HAP-1 (cell line): ENCODE data around the gene CALCOCO1.
"Not testable (repeated sequence)": the region's sequence is repeated elsewhere in the genome, so short reads cannot be mapped to it uniquely, and the experiment has no call there.

ENCODE experiments used
- DNase-seq, 2 experiments: peaks; one replicate each; pipeline ENCODE4 v3.0.0-alpha.2; 2016 to 2020; ENCODE audit warnings: low spot score in 2 of 2
- H3K27me3 ChIP-seq: fragments of 250-450 bp; sonication (Bioruptor Pico); 2 replicates; pipeline ENCODE4 v1.5.1; 2020; ENCODE audit warnings: low read depth, mild to moderate bottlenecking, moderate library complexity
- H3K36me3 ChIP-seq: fragments of 250-450 bp; sonication (Bioruptor Pico); replicated peaks from 2 replicates; pipeline ENCODE4 v1.5.1; 2020; ENCODE audit warnings: mild to moderate bottlenecking
- H3K4me1 ChIP-seq: fragments of 250-450 bp; sonication (Bioruptor Pico); 2 replicates; pipeline ENCODE4 v1.5.1; 2020; ENCODE audit warnings: mild to moderate bottlenecking
- H3K4me3 ChIP-seq: fragments of 250-450 bp; sonication (Bioruptor Pico); 2 replicates; pipeline ENCODE4 v1.5.1; 2020; ENCODE audit warnings: mild to moderate bottlenecking, moderate library complexity
- H3K9me3 ChIP-seq: fragments of 250-450 bp; sonication (Bioruptor Pico); 2 replicates; pipeline ENCODE4 v1.5.1; 2020; ENCODE audit warnings: mild to moderate bottlenecking, moderate library complexity
- in situ Hi-C: fragments of 300-500 bp; cut with MboI; formaldehyde crosslinking; loops from 3 replicates; pipeline ENCODE4 v1.14.3; 2020; ENCODE audit warnings: low sequenced_read_pairs, inconsistent platforms, mixed read lengths

The CALCOCO1 gene, protein sequence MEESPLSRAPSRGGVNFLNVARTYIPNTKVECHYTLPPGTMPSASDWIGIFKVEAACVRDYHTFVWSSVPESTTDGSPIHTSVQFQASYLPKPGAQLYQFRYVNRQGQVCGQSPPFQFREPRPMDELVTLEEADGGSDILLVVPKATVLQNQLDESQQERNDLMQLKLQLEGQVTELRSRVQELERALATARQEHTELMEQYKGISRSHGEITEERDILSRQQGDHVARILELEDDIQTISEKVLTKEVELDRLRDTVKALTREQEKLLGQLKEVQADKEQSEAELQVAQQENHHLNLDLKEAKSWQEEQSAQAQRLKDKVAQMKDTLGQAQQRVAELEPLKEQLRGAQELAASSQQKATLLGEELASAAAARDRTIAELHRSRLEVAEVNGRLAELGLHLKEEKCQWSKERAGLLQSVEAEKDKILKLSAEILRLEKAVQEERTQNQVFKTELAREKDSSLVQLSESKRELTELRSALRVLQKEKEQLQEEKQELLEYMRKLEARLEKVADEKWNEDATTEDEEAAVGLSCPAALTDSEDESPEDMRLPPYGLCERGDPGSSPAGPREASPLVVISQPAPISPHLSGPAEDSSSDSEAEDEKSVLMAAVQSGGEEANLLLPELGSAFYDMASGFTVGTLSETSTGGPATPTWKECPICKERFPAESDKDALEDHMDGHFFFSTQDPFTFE

DNA sequence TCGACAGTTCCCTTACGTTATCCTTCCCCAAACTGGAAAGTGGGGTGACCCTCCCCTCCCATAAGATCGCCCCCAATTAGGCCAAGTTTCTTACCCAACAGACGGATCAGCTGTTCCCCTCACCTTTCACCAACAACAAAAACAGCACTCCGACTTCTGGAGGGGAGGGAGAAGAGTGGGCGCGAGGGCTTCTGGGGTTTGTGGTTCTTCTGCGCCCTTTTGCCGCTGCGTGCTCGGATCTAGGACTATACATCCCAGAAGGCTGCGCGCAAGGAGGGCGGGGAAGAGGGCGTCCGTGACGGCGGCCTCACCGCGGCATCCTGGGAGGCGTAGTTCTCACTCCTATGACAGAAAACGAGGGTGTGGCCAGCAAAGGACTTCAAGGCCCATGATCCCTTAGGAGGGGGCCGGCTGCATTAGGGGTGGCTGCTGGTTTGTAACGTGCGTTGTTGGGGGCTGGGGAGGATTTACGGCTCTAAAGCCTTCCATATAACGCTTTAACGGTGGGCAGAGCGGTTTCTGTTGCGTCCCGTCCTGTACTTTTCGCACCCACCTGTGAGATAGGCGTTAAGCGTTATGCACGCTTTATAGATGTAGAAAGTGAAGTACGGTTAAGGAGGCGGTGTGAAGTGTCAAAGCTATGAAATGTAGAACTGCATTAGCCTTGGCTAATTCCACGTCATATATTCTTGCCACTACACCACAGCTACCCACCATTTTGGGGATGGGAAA lies at the start of gene CALCOCO1:
Gene CALCOCO1 (minus strand): TSS at position 143 of the 732 bp plus-strand sequence. CDS start 2,210 bp downstream, outside the sequence.
- in situ Hi-C loops: no loop called here
- H3K36me3 ChIP-seq: no peaks in the 10 kb centered on the region
- H3K4me3 ChIP-seq: peak within 1 kb of the TSS; percentile 43
- H3K9me3 ChIP-seq: no peaks in the 10 kb centered on the region
- H3K4me1 ChIP-seq: peaks cover 13% of the 10 kb centered on the region
- DNase-seq: peak; percentile 97 to 98
- no peaks in the 10 kb centered on the region for H3K27me3 ChIP-seq

DNA sequence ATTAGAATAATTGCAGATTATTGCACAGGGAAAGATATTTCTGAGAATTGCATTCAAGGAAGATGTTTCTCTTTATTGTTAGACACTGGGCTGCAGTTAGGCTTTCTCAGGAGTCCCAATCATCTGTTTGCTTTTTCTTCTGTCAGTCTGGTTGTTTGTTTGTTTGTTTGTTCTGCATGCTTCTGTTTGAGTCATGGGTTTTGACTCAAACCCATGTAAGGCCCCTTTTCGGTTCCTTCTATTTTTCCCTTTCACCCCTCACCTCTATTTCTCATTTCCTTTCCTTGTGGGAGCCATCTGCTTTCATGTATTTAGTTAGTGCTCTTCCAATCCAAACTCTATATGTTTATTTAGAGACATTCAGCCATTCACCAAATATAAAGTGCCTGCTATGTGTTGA lies 49.6 kb upstream of the CALCOCO1 start:
- no peak overlapping the region for H3K4me3 ChIP-seq
- H3K36me3 ChIP-seq: no peaks in the 10 kb centered on the region
- in situ Hi-C loops: no loop called here
- no peaks in the 10 kb centered on the region for H3K9me3 ChIP-seq
- no peak for DNase-seq
- H3K4me1 ChIP-seq: 0 out of 2 replicates have a peak, but pooled peaks cover 2% of the 10 kb centered on the region
- peaks cover 14% of the 10 kb centered on the region for H3K27me3 ChIP-seq

DNA sequence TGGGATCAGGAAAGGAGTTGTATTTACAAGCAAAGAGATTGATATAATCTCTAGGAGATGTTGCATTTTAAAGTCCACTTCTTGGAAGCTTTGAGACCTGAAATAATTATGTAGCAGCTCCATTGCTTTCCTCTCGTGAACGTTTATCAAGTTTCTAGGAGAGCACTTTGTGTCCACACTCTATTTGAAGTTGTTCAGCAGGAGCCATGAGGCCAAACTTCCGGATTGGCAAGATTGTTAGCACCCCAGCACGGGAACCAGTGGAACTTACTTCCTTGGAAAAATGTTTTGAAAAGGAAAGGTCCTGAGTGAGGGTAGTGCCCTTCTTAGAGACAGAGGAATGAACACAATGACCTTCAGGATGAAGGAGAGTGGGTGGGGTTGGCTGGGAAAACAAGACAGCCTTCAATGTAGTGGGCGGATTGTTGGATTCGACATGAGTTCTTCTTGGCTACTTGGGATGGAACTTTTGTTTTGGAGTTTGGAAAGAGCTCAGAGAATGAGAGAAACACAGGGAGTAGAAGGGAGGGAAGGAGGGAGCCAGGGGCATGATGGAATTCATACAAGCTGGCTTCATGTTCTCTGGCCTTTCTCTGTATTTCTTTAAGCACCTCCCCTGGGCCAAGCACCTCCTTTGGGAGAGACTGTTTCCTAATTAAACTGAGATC lies 48.4 kb upstream of the CALCOCO1 start:
- H3K36me3 ChIP-seq: no peaks in the 10 kb centered on the region
- no peak overlapping the region for H3K4me3 ChIP-seq
- H3K9me3 ChIP-seq: no peaks in the 10 kb centered on the region
- in situ Hi-C loops: no loop called here
- H3K4me1 ChIP-seq: 0 out of 2 replicates have a peak, but pooled peaks cover 2% of the 10 kb centered on the region
- DNase-seq: no peak
- H3K27me3 ChIP-seq: peaks cover 10% of the 10 kb centered on the region

DNA sequence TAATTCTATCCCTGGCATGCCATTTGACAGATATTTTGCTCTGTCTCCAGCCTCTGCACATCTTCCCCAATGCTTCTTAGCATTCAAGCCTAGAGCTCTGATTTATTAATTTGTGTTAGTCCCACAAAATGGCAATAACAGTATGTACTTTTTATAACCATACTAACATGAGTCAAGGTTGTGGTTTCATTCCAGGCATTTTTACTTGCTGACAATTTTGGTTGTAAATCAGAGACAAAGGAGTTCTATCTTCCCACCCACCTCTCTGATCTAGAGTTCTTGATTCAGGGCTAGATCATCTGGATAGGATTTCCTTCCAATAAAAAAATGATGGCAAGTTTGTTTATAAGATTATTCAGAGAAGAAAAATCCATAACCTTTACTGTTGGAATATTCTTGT lies 43.0 kb upstream of the CALCOCO1 start:
- DNase-seq: no peak
- 0 out of 2 replicates have a peak, but pooled peaks cover 2% of the 10 kb centered on the region for H3K4me1 ChIP-seq
- peaks cover 26% of the 10 kb centered on the region for H3K27me3 ChIP-seq
- no peak overlapping the region for H3K4me3 ChIP-seq
- in situ Hi-C loops: no loop called here
- no peaks in the 10 kb centered on the region for H3K36me3 ChIP-seq
- no peaks in the 10 kb centered on the region for H3K9me3 ChIP-seq

DNA sequence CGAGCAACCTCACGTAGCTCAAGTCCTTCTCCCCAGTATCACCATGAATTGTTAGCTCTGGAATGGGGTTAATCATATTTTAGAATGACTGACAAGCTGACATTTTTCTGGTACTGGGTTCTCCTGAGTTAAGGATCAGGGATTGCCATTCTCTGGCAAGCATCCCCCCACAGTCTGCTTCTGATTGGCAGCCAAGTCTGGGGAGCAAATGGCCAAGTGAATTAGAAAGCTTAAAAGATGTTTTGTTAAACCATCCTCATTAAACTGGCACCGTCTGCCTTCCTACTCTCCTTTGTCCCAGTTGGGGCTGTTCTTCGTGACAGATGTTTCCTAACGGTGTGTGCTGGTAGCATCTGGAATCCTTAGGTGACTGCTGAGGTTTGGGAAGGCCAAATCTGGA lies 41.7 kb upstream of the CALCOCO1 start:
- Histone ChIP-seq H3K36me3 (no peaks in the 10 kb centered on the region), H3K4me1 (no peaks in the 10 kb centered on the region), H3K27me3 (peaks cover 32% of the 10 kb centered on the region), H3K9me3 (no peaks in the 10 kb centered on the region), H3K4me3 (no peak overlapping the region)
- in situ Hi-C loops: no loop called here
- no peak for DNase-seq

DNA sequence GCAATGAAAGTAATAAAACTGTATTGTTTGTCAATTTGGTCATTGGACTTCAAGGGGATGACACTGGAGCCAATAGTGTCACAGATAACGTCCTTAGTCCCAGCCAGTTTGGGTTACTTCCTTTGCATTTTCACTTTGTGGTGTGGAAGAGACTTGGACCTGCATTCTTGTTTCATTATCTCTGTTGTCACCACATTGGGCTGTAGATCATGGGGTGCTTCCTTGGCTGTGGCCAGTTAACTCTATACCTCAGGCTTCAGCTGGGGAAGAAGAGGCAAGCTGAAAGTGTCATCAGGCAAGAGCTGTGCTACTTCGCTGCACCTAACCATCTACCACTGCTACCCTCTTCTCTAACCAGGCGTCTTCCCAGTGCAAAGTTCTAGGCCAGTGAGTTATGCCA lies 39.6 kb upstream of the CALCOCO1 start:
- H3K4me3 ChIP-seq: no peak overlapping the region
- H3K36me3 ChIP-seq: no peaks in the 10 kb centered on the region
- DNase-seq: no peak
- peaks cover 42% of the 10 kb centered on the region for H3K27me3 ChIP-seq
- H3K4me1 ChIP-seq: no peaks in the 10 kb centered on the region
- H3K9me3 ChIP-seq: no peaks in the 10 kb centered on the region
- in situ Hi-C loops: no loop called here

DNA sequence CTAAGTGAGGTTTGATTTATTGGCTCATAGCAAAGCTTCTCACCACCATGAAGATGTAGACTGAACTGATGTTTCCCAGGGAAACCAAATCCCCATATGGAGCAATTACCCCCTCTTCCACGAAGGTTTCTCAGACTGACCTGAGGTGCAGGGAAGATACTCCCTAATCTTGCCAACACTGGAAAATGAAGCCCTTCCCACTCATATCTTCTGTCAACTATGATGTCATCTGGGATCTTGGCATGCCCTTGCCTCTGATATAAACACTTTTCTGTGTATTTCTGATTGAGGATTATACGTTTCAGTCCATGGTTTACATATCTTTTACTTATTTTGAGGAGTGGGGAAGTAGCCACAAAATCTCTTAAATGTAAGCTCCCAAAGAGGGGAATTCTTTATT lies 38.6 kb upstream of the CALCOCO1 start:
- DNase-seq: no peak
- no peak overlapping the region for H3K4me3 ChIP-seq
- no peaks in the 10 kb centered on the region for H3K4me1 ChIP-seq
- H3K27me3 ChIP-seq: peaks cover 46% of the 10 kb centered on the region
- in situ Hi-C loops: no loop called here
- H3K36me3 ChIP-seq: no peaks in the 10 kb centered on the region
- no peaks in the 10 kb centered on the region for H3K9me3 ChIP-seq

DNA sequence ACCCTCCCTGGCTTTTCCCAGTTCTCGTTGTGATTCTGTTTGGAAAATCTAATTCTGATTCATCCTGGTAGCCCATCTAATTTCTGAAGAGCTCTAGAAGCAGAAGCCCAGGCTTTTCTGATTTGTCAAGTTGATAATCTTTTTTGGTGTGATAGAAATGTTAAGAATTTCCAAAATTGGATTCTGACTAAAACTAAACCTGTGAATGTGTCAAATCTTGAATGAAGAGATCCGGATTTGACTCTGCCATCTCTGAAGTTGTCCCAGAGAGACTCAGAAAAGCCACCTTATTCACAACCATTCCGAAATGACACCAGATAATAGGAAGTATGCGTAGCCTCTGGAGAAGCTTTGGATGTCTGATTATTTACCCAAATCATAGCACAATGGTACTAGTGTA lies 37.4 kb upstream of the CALCOCO1 start:
- no peak overlapping the region for H3K4me3 ChIP-seq
- H3K9me3 ChIP-seq: no peaks in the 10 kb centered on the region
- no peaks in the 10 kb centered on the region for H3K36me3 ChIP-seq
- in situ Hi-C loops: no loop called here
- no peaks in the 10 kb centered on the region for H3K4me1 ChIP-seq
- no peak for DNase-seq
- peaks cover 42% of the 10 kb centered on the region for H3K27me3 ChIP-seq

DNA sequence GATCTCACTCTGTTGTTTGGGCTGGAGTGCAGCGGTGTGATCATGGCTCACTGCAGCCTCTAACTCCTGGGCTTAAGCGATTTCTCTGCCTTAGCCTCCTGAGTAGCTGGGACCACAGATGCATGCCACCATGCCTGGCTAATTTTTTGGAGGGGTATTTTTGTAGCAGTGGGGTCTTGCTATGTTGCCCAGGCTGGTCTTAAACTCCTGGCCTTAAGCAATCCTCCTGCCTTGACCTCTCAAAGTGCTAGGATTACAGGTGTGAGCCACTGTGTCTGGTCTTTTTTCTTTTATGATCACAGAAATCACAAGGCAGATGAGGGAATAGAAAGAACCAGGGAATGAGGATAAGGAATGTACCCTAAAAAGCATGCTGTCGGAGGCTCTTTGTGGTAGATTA lies 35.5 kb upstream of the CALCOCO1 start:
- H3K9me3 ChIP-seq, DNase-seq, H3K4me3 ChIP-seq, H3K4me1 ChIP-seq, in situ Hi-C loops, H3K36me3 ChIP-seq: not testable (repeated sequence)
- peaks cover 52% of the 10 kb centered on the region for H3K27me3 ChIP-seq

DNA sequence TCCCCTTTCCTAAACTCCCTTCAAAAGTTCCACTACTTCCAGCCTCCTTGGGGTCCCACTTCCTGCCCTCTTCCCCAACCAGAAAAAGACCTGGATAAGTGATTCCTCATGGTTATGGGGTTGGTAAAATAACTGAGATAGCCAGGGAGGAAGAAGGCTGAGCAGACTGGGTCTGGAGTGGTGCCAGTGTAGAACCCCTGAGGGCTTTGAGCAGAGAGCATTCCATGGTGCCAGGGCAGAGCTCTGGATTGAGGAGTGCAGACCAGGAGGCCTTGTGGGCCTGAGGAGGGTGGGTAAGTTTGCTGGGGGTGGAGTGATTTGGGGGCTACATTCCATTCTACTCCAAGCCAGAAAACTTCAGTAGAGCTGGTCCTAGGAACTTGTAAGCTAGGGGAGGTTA lies 34.1 kb upstream of the CALCOCO1 start:
- Histone ChIP-seq H3K27me3 (peaks cover 50% of the 10 kb centered on the region), H3K9me3 (no peaks in the 10 kb centered on the region), H3K4me1 (no peaks in the 10 kb centered on the region), H3K36me3 (no peaks in the 10 kb centered on the region), H3K4me3 (no peak overlapping the region)
- in situ Hi-C loops: no loop called here
- no peak for DNase-seq

DNA sequence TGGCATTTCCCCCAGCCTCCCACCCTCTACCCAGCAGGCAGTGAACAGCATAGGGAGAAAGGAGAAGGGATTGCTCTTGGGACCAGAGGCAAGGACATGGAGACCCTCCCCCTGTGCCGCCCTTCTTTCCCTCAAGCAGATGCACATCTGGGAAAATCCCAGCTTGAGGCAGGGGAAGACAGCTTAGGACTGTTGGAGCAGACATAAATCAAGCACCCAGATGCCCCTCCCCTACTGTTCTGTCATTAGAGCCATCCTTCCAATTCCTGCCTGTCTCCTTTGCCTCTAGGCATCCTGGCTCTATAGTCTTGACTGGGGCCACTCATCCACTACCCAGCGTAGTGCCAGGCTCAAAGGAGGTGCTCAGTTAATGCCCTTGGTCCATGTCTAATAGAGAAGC lies 32.0 kb upstream of the CALCOCO1 start:
- DNase-seq: no peak
- Histone ChIP-seq H3K4me1 (no peaks in the 10 kb centered on the region), H3K4me3 (no peak overlapping the region), H3K9me3 (no peaks in the 10 kb centered on the region), H3K36me3 (no peaks in the 10 kb centered on the region), H3K27me3 (peaks cover 52% of the 10 kb centered on the region)
- in situ Hi-C loops: no loop called here

DNA sequence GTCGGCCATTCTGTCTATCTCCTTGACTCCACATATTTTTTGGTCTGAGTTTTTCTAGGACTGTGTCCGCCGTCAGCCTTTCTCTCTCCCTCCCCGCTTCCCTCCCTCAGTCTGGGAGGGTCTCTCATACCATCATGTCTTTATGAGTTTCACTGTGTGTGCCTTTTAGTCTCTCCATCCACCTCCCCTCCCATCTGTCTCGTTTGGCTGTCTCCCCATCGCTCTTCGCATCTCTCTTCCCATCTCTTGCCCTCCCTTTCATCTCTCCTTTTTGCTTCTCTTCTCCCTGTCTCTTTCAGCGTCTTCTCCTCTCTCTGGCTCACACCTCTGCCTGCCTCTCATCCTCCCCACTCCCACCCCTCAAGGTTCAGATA lies 31.5 kb upstream of the CALCOCO1 start:
- Histone ChIP-seq H3K27me3 (peaks cover 51% of the 10 kb centered on the region), H3K9me3 (no peaks in the 10 kb centered on the region), H3K4me1 (no peaks in the 10 kb centered on the region), H3K36me3 (no peaks in the 10 kb centered on the region), H3K4me3 (no peak overlapping the region)
- no peak for DNase-seq
- in situ Hi-C loops: no loop called here

DNA sequence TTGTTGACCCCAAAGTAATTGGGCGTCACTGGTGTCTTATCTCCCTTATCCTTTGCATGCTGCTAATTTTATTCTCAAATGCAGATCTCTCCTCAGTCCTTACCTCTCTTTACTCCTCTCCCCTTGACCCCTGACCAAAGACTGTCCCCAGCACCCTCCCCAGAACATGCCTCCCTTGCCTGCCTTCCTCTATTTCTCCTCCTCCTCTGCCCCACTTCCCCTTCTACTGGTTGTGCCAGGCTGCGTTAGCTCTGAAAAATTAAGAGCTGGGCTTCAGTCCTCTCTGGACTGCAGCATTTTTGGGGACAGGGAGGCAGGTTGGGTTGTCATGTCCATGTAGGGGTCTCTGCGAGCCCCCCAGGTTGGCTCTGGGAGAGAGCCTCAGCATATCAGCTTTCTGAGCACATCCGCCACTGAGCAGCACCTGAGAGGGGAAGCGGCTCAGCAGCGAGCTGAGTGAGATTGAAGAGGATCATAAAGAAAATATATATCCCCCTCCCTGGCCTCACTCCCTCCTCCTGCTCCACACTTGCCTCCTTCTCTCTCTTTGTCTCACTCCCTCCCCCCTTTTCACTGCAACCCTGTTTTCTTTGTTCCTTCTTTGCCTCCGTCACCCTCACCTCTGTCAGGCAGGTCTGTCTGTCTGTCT lies 31.0 kb upstream of the CALCOCO1 start:
- no peak for DNase-seq
- in situ Hi-C loops: no loop called here
- H3K4me1 ChIP-seq: no peaks in the 10 kb centered on the region
- peaks cover 47% of the 10 kb centered on the region for H3K27me3 ChIP-seq
- H3K4me3 ChIP-seq: no peak overlapping the region
- H3K9me3 ChIP-seq: no peaks in the 10 kb centered on the region
- no peaks in the 10 kb centered on the region for H3K36me3 ChIP-seq
